ENCODE measurements around the gene RRBP1.

RRBP1 gene

GRCh38 chr20:17622086-17622850 lies 59.8 kb downstream of the RRBP1 start:
- Mint-ChIP-seq H3K27ac (peak overlapping the region; percentile 69), H3K36me3 (ENCODE audit: low read depth) (peaks cover 10% of the 10 kb centered on the region), H3K4me1 (peaks cover 17% of the 10 kb centered on the region), H3K27me3 (ENCODE audit: low read depth, poor library complexity) (no peaks in the 10 kb centered on the region), H3K4me3 (no peak overlapping the region), H3K9me3 (no peaks in the 10 kb centered on the region)
- peak; percentile 1 for DNase-seq
- TF ChIP-seq CTCF (IDR thresholded peaks at IDR 0.05), result no peak

- Mint-ChIP-seq H3K4me3 (no peak overlapping the region), H3K27me3 (ENCODE audit: low read depth, poor library complexity) (no peaks in the 10 kb centered on the region), H3K27ac (no peak overlapping the region), H3K9me3 (no peaks in the 10 kb centered on the region), H3K36me3 (ENCODE audit: low read depth) (peaks cover 10% of the 10 kb centered on the region), H3K4me1 (peaks cover 11% of the 10 kb centered on the region)
- no peak for TF ChIP-seq CTCF (IDR thresholded peaks at IDR 0.05)
- DNase-seq, result no peak
Measured at GRCh38 chr20:17621229-17621968, 60.6 kb downstream of the RRBP1 start.

- no peaks in the 10 kb centered on the region for H3K9me3 Mint-ChIP-seq
- no peak overlapping the region for H3K4me3 Mint-ChIP-seq
- no peaks in the 10 kb centered on the region for H3K27me3 Mint-ChIP-seq (ENCODE audit: low read depth, poor library complexity)
- TF ChIP-seq CTCF (IDR thresholded peaks at IDR 0.05), result no peak
- peaks cover 3% of the 10 kb centered on the region for H3K4me1 Mint-ChIP-seq
- H3K36me3 Mint-ChIP-seq (ENCODE audit: low read depth), result peaks cover 5% of the 10 kb centered on the region
- H3K27ac Mint-ChIP-seq, result peak overlapping the region; percentile 48
- DNase-seq, result no peak
Measured at GRCh38 chr20:17620371-17621228, 61.4 kb downstream of the RRBP1 start.

- Mint-ChIP-seq H3K36me3 (ENCODE audit: low read depth) (peaks cover 5% of the 10 kb centered on the region), H3K4me3 (no peak overlapping the region), H3K4me1 (no peaks in the 10 kb centered on the region), H3K27me3 (ENCODE audit: low read depth, poor library complexity) (no peaks in the 10 kb centered on the region), H3K27ac (peak overlapping the region; percentile 48), H3K9me3 (no peaks in the 10 kb centered on the region)
- DNase-seq, result peak; percentile 1
- TF ChIP-seq CTCF (IDR thresholded peaks at IDR 0.05), result no peak
Measured at GRCh38 chr20:17619351-17620093, 62.5 kb downstream of the RRBP1 start.

GRCh38 chr20:17618673-17619013 lies 63.4 kb downstream of the RRBP1 start:
- peaks cover 5% of the 10 kb centered on the region for H3K36me3 Mint-ChIP-seq (ENCODE audit: low read depth)
- H3K4me1 Mint-ChIP-seq, result peaks cover 5% of the 10 kb centered on the region
- no peak for DNase-seq
- H3K4me3 Mint-ChIP-seq, result no peak overlapping the region
- no peak for TF ChIP-seq CTCF (IDR thresholded peaks at IDR 0.05)
- H3K27me3 Mint-ChIP-seq (ENCODE audit: low read depth, poor library complexity), result no peaks in the 10 kb centered on the region
- peak overlapping the region; percentile 91 for H3K27ac Mint-ChIP-seq
- H3K9me3 Mint-ChIP-seq, result no peaks in the 10 kb centered on the region
